Stimulated activated effector memory CD8-positive, alpha-beta T cell treated with anti-CD3 and anti-CD28 coated beads, Interleukin-12 subunit alpha, Interleukin-12 subunit beta, amount 100 ng/mL, for 72 hours (primary cell): ENCODE results near the gene HOXC11.
A peak's percentile ranks its signal among the peaks of the same experiment; 100 is the strongest.

Source experiments
- ATAC-seq: fragments of 150-1000 bp; cut with Tn5 transposase; 2 replicates; pipeline ENCODE4 v1.10.0; 2021
- DNase-seq, 2 donors: peaks; one replicate each; pipeline ENCODE4 v3.0.0; 2021 to 2022; ENCODE audit warnings: low spot score in 2 of 2
- H3K27ac Mint-ChIP-seq: one replicate; pipeline ENCODE4 v1.8.0; 2022; ENCODE audit warnings: mild to moderate bottlenecking, mixed read lengths
- H3K36me3 Mint-ChIP-seq: one replicate; pipeline ENCODE4 v1.8.0; 2022; ENCODE audit warnings: mild to moderate bottlenecking, mixed read lengths
- H3K4me1 Mint-ChIP-seq: one replicate; pipeline ENCODE4 v1.8.0; 2022; ENCODE audit warnings: mixed read lengths
- H3K4me3 Mint-ChIP-seq: one replicate; pipeline ENCODE4 v1.8.0; 2022; ENCODE audit warnings: mild to moderate bottlenecking, mixed read lengths
- H3K9me3 Mint-ChIP-seq: one replicate; pipeline ENCODE4 v1.8.0; 2022; ENCODE audit warnings: mixed read lengths

HOXC11 gene

DNA sequence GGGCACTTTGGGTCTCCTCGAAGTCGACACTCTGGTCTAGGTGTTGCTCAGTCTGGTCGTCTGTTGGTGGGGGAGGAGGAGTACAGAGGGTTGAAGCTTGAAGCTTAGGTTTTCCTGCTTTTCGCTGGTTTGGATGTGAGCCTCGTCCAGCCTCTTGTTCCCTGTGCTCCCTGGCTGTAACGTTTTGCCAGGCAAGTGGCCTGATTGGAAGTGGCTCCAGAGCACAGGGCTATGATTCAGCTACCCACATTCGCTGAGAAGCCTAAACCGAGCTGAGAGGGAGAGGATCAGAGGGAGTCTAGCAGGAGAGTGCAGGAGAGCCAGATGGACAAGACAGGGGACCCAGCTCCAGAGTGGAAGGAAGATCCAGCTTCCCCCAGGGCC is 18.1 kb downstream of the HOXC11 start:
- peaks cover 57% of the 10 kb centered on the region for H3K4me1 Mint-ChIP-seq
- no peak for ATAC-seq

GRCh38 chr12:53992377-53992889 is 19.5 kb downstream of the HOXC11 start:
- peaks cover 6% of the 10 kb centered on the region for H3K36me3 Mint-ChIP-seq
- no peak for DNase-seq
- no peak for ATAC-seq
- H3K27ac Mint-ChIP-seq = no peak overlapping the region
- no peak overlapping the region for H3K4me3 Mint-ChIP-seq
- H3K9me3 Mint-ChIP-seq = no peaks in the 10 kb centered on the region
- H3K4me1 Mint-ChIP-seq = peaks cover 64% of the 10 kb centered on the region

More for the DNA sequence above, 18.1 kb downstream of the HOXC11 start:
- peaks cover 6% of the 10 kb centered on the region for H3K36me3 Mint-ChIP-seq
- DNase-seq = no peak
- no peak overlapping the region for H3K4me3 Mint-ChIP-seq
- no peaks in the 10 kb centered on the region for H3K9me3 Mint-ChIP-seq
- no peak overlapping the region for H3K27ac Mint-ChIP-seq

DNA sequence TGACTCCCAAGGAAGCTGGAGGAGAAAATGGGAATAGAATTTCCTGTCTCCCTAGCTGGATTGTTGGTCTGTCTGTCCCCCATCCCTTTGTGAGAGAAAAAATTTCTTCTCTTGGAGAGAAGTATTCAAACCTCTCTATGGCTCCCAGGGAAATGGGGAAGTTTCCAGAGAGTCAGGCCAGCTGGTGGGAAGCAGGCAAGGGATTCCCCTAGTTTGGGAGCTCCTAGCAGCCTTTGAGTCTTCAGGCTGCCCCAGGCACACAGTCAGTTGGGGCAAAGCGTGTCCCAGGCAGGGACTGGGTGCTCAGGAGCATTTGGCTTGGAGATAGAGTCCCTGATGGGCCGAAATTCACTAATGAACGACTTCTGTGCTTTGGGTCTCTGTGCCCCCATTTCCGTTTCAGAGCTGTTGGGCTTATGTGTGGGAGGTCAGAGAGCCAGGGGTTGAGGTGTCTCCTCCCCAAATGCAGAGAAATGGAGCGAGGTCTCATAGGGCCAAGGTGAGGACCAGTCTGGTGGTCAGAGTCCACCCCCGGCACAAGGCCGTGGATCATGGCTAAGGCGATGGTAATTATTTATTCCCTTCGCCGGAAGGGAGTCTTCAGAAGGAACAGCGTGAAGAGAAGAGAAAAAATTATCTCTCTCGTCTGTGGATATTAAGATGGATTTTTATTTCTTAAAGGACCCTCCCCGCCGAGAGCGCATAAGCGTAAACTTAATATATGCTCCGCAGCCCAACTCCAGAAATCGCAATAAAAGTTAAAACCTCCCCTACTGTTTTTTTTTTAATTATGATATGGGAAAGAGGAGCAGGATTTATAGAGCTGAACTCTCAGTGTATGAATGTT is 20.5 kb downstream of the HOXC11 start:
- ATAC-seq (no peak), DNase-seq (no peak)
- H3K36me3 Mint-ChIP-seq = peaks cover 6% of the 10 kb centered on the region
- H3K4me1 Mint-ChIP-seq = peaks cover 70% of the 10 kb centered on the region
- H3K27ac Mint-ChIP-seq = peak overlapping the region; percentile 76
- peak overlapping the region; percentile 86 for H3K4me3 Mint-ChIP-seq
- no peaks in the 10 kb centered on the region for H3K9me3 Mint-ChIP-seq

DNA sequence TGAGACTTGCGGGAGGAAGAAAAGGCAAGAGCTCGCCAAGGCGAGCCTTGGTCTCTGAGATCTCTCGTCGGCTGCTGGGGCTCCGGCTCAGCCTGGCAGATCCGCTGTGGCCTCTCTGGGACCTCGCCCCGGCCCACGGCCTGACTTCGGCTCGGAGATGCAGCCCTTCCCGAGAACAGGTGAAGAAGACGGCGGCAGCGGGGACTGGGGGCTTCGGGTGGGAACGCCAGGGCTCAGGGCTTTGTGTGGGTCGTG is 21.0 kb downstream of the HOXC11 start:
- no peak for ATAC-seq

GRCh38 chr12:53994264-53995001 is 21.5 kb downstream of the HOXC11 start:
- H3K4me3 Mint-ChIP-seq = peak overlapping the region; percentile 86
- H3K9me3 Mint-ChIP-seq = no peaks in the 10 kb centered on the region
- H3K4me1 Mint-ChIP-seq = peaks cover 68% of the 10 kb centered on the region
- ATAC-seq = no peak
- H3K36me3 Mint-ChIP-seq = peaks cover 6% of the 10 kb centered on the region
- DNase-seq = no peak
- peak overlapping the region; percentile 82 for H3K27ac Mint-ChIP-seq

More for the DNA sequence above, 21.0 kb downstream of the HOXC11 start:
- peak overlapping the region; percentile 76 for H3K27ac Mint-ChIP-seq
- H3K9me3 Mint-ChIP-seq = no peaks in the 10 kb centered on the region
- DNase-seq = no peak
- H3K4me1 Mint-ChIP-seq = peaks cover 71% of the 10 kb centered on the region
- H3K36me3 Mint-ChIP-seq = peaks cover 6% of the 10 kb centered on the region
- H3K4me3 Mint-ChIP-seq = peak overlapping the region; percentile 86

DNA sequence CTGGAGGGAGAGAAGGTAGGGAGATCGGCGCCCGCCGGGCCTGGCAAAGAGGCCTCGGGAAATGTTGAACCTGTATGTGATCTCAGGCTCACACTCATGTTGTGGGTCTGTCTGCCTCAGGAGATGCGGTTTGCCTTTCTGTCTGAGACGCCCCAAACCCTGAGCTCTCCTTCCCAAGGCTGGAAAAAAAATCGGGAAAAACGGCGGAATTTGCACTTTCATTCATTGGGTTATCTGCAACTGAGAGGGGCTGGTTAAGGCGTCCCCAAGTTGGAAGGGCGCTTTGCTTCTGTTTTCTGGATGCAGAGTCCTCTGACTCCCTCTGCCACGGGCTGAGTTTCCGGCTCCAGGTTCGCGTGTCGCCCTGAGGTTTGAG is 22.1 kb downstream of the HOXC11 start:
- DNase-seq = no peak
- no peak for ATAC-seq
- Mint-ChIP-seq H3K4me1 (peaks cover 68% of the 10 kb centered on the region), H3K36me3 (peaks cover 6% of the 10 kb centered on the region), H3K4me3 (peak overlapping the region; percentile 86), H3K9me3 (no peaks in the 10 kb centered on the region), H3K27ac (peak overlapping the region; percentile 82)

GRCh38 chr12:53995378-53996239 is 22.7 kb downstream of the HOXC11 start:
- ATAC-seq (peak; percentile 42), DNase-seq (no peak)
- Mint-ChIP-seq H3K27ac (peak overlapping the region; percentile 82), H3K36me3 (peaks cover 6% of the 10 kb centered on the region), H3K4me3 (peak overlapping the region; percentile 86), H3K4me1 (peaks cover 66% of the 10 kb centered on the region), H3K9me3 (no peaks in the 10 kb centered on the region)

GRCh38 chr12:53996240-53997203 is 23.6 kb downstream of the HOXC11 start:
- no peaks in the 10 kb centered on the region for H3K9me3 Mint-ChIP-seq
- H3K4me3 Mint-ChIP-seq = peak overlapping the region; percentile 86
- ATAC-seq = no peak
- peaks cover 6% of the 10 kb centered on the region for H3K36me3 Mint-ChIP-seq
- peak overlapping the region; percentile 82 for H3K27ac Mint-ChIP-seq
- DNase-seq = no peak
- peaks cover 59% of the 10 kb centered on the region for H3K4me1 Mint-ChIP-seq

GRCh38 chr12:53997204-53998109 is 24.5 kb downstream of the HOXC11 start:
- H3K4me3 Mint-ChIP-seq = peak overlapping the region; percentile 86

GRCh38 chr12:53998110-53998899 is 25.4 kb downstream of the HOXC11 start:
- DNase-seq (no peak), ATAC-seq (no peak)
- Mint-ChIP-seq H3K9me3 (no peaks in the 10 kb centered on the region), H3K4me3 (peak overlapping the region; percentile 86), H3K4me1 (peaks cover 66% of the 10 kb centered on the region), H3K36me3 (peaks cover 6% of the 10 kb centered on the region), H3K27ac (no peak overlapping the region)

More at GRCh38 chr12:53997204-53998109, 24.5 kb downstream of the HOXC11 start:
- H3K36me3 Mint-ChIP-seq = peaks cover 6% of the 10 kb centered on the region
- H3K4me1 Mint-ChIP-seq = peaks cover 61% of the 10 kb centered on the region
- no peaks in the 10 kb centered on the region for H3K9me3 Mint-ChIP-seq
- DNase-seq (no peak), ATAC-seq (no peak)
- no peak overlapping the region for H3K27ac Mint-ChIP-seq

DNA sequence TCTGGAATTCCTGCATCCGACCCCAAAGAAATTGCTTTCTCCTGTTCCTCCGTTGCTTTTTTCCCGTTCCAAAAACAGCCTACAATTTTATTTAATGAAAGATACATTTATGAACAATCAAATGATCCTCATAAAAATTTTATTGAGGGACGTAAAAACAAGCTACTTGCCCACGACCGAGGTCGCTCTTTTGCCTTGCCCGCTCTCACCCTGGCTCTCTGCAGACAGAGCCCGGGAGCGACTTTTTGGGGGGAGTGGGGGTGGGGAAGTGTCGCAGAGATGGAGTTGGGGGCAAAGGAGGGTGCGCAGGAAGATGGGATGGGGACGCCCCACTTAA is 25.9 kb downstream of the HOXC11 start:
- no peak overlapping the region for H3K4me3 Mint-ChIP-seq
- H3K36me3 Mint-ChIP-seq = peaks cover 3% of the 10 kb centered on the region
- no peak for DNase-seq
- no peak overlapping the region for H3K27ac Mint-ChIP-seq
- no peak for ATAC-seq
- peaks cover 64% of the 10 kb centered on the region for H3K4me1 Mint-ChIP-seq
- no peaks in the 10 kb centered on the region for H3K9me3 Mint-ChIP-seq

GRCh38 chr12:53999559-54000115 is 26.7 kb downstream of the HOXC11 start:
- Mint-ChIP-seq H3K36me3 (no peaks in the 10 kb centered on the region), H3K4me3 (peak overlapping the region; percentile 58), H3K27ac (no peak overlapping the region), H3K9me3 (no peaks in the 10 kb centered on the region), H3K4me1 (peaks cover 59% of the 10 kb centered on the region)
- ATAC-seq (no peak), DNase-seq (no peak)
